Measurements from ENCODE around the gene SHE.
"Not testable (repeated sequence)": the region's sequence is repeated elsewhere in the genome, so short reads cannot be mapped to it uniquely, and the experiment has no call there.

SHE gene

DNA sequence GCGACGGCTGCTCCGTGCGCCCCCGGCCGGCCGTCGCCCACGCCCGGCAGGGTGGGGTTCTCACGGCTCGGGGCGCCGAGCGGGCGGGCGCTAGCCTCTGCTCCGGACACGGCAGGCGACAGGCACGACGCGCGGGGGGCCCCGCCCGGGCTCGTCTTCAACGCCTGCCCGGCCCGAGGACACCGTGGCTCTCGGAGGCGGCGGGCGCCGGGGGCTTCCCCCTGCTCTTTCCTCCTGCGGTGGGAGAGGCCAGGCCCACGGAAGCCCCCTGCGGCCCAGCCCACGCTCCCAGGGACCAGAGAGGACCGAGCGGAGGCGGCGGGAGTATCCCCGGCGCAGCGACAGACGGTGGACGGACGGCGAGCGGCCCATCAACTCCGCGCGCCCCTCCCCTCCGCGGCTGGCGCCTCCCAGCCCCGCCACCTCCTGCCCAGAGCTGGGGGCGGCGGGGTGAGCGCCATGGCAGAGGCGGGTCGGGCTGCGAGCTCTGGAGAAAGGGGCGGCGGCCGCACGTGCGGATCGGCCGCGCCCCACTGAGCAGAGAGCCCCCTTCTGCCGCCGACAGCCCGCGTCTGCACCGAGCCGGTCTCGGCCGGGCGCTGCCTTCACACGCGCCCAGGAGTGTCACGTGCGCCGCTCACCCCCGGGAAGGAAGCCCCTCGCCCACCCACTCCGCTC lies at the start of gene SHE, which contains the start of gene TDRD10:
TSS of gene SHE (minus strand) at position 347 of the 678 bp plus-strand sequence. CDS start 386 bp downstream, outside the sequence.
TSS of gene TDRD10 (plus strand) at position 154 of the 678 bp plus-strand sequence. CDS start 4,685 bp downstream, outside the sequence.
- DNase-seq, result peak; percentile 28

DNA sequence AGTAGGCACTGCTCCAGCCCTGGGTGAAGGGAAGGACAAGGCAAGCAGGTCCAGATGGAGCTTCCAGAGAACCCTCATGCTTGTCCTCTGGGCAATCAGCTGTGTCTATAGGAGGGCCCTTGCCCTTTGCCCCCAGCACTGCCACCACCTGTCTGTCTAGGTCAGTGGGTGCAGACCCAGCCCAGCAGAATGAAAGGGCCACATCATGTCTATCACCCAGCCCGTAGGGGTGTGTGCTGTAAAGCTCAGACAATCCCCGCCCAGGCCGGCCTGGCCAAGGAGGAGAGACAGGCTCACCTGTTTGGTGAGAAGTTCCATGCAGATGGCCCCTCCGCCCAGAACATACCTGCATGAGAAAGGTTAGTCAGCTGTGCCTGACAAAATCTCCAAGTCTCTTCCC lies 49.3 kb upstream of the SHE start:
- no peak for DNase-seq

- no peak for DNase-seq
Measured at GRCh38 chr1:154550657-154551056, 48.4 kb upstream of the SHE start.

- no peak for DNase-seq
Measured at GRCh38 chr1:154550070-154550469, 47.9 kb upstream of the SHE start.

DNA sequence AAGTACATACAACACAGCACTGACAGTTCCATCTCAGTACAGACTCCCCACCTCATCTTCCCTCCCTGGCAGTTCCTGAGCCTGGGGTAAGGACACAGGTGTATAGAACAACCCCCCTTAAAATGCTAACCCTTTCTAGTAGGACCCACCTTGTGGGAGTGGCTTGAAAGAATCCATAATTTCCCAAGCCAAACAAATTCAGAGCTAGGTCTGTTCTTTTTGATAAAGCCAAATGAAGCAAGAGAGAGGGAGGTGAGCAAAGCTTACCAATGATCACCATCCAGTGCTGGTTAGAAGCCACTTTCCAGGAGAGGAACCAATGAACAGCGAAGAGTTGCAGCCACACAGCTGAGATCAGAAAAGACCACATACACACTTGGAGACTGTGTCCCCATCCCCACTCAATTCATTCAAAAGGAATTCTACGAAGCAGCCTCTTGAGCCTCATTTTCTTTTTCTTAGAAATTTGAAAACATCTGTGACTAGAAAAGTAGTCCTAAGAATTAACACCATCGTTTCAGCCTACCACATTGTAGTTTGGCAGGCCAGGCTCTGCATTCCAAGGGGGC lies 47.1 kb upstream of the SHE start:
- no peak for DNase-seq

- DNase-seq, result no peak
Measured at GRCh38 chr1:154548028-154548427, 45.8 kb upstream of the SHE start.

DNA sequence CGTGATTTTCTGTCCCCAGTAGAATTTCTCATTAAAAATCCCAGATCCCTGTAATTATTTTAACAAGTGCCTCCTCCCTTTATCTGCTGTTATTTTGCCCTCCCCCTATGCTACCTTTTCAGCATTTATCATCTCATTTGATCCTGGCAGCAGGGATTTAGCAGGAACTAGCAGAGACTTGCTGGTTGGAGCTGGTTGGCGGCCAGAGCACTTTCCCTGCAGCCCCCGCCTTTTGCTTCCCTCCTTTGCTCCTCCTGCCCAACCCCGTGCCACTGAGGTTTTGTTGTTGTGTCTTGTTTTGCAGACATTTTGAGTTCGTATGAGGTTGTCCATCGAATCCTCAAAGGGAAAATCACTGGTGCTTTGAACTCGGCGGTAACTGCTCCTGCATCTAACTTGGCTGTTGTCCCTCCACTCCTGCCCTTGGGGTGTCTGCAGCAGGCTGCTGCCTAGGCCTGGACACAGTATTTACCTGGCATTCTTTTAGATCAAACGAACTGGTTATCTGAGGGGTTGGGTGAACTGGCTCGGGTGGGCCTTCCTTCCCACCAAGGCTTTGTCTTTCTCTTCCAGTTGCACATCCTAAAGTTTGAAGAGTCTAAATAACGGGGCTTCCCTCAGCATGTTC lies 45.0 kb upstream of the SHE start:
- DNase-seq, result no peak

DNA sequence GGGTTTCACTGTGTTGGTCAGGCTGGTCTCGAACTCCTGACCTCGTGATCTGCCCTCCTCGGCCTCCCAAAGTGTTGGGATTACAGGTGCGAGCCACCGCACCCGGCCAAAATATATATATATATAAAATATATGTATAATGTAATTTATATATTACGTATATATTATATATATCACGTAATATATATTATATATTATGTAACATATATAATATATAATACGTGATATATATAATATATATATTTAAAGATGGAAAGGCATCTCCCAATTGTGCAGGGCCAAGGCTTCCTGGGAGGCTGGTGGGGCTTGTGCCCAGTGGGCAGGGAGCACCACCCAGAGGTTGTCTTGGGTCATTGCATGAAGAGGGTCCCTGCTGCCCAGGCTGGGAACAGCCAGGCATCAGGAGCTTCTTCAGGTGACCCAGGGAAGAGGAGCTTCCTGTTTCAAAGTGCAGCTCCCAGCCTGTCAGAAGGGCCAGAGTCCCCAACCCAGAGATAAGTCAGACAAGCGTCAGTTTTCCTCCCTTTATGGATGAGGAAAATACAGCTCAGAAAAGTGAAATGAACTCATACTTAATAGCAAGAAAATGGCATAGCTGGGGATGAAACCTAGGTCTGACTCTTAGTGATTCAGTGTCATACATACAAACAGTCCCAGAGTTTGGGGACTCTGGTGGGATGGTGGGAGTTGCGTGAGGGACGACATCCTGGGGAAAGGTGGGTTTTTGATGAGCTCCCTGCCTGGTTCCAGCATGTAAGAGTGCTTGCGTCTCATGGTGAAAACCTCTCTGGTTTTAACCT lies 44.3 kb upstream of the SHE start:
- DNase-seq, result peak; percentile 91

DNA sequence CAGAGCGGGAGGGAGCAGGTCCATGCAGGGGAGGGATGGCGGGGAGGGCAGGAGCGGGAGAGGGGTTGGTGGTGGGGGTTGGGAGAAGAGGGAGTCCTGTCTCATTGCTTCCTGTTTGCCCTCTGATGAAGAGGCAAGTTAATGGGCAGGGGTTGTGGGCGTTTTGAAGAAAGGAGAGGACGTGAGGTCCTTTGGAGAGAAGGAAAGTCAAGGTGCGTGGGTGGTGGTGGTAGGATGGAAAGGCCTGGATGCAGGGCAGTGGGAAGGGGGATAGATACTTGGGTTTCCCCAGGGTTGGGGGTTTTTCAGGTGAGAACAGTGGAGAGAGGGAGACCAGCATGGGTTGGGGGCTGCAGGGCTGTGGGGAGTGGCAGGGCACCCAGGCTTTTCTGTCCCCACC lies 39.0 kb upstream of the SHE start:
- no peak for DNase-seq

DNA sequence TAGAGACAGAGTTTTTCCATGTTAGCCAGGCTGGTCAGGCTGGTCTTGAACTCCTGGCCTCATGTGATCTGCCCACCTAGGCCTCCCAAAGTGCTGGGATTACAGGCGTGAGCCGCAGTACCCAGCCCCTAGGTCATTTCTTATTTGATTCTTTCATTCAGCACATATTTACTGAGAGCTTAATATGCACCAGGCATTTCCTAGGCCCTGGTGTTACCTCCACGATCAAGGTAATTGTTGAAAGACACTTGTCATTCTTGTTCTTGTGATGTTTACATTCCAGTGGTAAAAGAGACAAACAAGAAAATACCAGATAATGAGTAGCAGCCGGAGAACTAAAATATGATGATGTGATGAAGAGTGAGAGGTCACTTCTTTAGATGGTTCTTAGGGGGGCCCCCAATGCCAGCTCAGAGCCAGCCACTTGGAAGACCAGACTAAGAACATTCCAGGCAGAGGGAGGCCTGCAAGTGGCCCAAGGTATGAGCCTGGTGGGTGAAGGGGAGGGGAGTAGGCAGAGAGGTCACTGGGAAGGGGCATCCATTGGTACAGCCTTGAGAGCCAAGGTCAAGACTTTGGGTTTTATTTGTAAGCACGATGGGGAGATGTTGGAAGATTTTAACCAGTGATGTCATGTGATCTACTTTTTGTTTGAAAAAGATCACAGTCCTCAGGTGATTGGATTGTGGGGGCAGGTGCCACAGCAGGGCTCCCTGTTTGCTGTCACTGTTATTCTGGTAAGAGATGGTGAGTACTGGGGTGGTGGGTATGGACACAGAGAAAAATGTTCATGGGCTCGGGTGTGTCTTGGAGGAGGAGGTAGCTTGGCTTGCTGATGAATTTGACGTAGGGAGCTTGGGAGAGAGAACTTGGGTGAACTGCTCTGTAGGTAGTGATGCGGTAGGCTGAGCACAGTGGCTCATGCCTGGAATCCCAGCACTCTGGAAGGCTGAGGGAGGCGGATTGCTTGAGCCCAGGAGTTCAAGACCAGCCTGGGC lies 37.6 kb upstream of the SHE start:
- peak; percentile 51 for DNase-seq

DNA sequence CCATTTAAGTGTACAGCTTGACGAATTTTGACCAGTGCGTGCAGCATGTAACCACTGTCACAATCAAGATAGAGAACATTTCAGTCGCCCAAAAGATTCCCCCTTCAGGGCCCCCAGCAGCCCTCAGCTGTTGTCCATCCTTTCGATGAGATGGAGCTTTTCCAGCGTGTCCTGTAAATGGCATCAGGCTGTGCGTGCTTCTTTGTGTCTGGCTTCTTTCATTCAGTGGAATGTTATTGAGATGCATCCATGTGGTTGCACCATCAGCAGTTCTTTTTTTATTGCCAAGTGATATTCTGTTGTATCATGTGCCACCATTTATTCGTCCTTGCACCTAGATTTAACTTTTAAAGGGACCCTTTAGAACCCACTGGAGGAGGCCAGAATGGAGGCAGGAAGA lies 34.4 kb upstream of the SHE start:
- DNase-seq, result no peak

DNA sequence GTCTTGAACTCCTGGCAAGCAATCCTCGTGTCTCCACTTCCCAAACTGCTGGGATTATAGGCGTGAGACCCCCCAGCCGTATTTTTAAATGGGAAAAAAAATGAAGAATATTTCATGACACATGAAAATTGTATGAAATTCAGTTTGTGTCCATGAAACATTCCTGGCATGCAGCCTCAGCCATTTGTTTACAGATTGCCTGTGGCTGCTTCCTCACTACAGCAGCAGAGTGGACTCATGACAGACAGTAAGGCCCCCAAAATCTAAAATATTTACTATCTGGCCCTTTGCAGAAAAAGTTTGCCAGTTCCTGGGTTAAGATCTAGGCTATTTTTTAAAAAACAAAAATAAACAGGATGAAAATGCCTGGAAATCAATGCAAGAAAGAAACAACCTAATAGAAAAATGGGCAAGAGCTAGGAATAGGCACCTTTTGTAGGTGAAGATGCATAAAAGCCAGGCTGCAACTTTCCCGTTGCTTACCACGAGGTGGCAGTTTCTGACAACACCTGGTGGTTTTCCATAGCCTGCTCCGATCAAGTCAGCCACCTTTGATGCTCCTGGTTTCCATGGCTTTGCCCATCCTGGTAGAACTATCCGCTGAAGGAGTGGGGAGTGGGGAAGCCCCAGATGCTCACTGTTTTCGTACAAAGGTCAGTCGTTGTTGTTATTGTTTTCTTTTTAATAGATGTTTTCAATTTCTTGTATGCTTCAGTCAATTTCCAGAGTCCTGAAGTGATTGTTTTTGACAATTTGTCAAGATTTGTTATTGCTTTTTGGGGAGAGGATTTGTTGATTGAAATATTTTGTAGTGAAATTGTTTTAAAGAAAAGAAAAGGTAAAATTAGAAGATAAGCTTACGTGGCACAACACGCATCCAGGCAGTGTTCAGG lies 32.0 kb upstream of the SHE start:
- peak; percentile 86 for DNase-seq

DNA sequence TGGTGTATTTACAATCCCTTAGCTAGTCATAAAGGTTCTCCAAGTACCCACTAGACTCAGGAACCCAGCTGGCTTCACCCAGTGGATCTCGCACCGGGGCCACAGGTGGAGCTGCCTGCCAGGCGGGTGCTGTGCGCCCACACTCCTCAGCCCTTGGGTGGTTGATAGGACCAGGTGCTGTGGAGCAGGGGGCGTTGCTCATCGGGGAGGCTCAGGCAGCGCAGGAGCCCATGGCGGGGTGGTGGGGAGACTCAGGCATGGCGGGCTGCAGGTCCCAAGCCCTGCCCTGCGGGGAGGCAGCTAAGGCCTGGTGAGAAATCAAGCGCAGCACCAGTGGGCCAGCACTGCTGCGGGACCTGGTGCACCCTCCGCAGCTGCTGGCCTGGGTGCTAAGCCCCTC lies 29.7 kb upstream of the SHE start:
- not testable (repeated sequence) for DNase-seq

- DNase-seq, result no peak
Measured at GRCh38 chr1:154529308-154529707, 27.1 kb upstream of the SHE start.

DNA sequence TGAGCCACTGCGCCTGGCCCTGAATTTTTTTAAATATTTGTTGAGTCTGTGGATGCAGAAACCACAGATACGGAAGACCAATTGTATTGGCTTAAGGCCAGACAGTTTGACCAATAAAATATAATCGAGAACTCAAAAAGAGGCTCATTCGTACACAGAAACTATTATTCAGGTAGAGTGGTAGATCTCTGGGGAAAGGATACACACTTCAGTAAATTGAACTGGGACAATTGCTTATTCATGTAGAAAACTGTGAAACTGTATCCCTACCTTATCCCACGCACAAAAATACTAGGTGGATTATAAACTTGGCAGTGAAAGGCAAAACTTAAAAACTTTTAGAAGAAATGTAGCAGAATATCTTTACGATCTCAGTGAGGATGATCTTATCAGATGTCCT lies 25.0 kb upstream of the SHE start:
- DNase-seq, result no peak

DNA sequence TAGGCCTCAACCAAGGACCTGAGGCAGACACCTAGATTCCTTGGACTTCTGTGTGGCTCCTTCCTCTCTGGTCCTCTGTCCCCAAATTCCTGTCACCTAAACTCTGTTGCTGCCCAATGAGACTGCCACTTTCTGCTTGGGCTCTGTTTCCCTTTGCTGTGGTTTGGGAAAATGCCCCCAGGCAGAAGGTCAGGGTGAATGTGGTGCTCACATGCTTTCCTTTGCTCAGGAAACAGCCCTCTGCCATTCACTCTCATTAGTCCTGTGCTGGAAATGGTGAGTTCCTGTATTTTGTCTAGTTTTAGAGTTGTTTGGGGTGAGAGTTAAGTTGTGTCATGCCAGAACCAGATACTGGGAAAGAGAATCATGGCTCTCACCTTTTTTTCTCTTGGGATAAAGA lies 22.7 kb upstream of the SHE start:
- DNase-seq, result no peak

GRCh38 chr1:154521695-154522094 lies 19.5 kb upstream of the SHE start:
- DNase-seq, result peak; percentile 57

DNA sequence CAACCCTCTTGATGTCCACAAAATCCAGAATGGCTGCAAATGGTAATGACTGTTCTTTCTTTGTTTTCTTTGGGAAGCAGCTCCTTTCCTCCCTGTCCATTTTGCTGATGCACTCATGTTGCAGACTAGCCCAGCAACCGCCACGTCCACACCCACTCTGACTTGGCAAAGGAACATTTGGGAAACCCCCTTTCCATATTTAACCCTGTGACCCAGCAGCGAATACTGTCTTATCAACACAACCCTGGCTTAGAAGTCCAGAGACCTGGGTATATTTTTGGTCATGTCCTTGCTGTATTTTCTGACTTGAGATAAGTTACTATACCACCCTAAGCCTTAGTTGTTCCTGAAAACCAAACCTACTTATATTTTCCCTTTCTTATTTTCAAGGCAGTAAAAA lies 18.1 kb upstream of the SHE start:
- DNase-seq, result no peak

DNA sequence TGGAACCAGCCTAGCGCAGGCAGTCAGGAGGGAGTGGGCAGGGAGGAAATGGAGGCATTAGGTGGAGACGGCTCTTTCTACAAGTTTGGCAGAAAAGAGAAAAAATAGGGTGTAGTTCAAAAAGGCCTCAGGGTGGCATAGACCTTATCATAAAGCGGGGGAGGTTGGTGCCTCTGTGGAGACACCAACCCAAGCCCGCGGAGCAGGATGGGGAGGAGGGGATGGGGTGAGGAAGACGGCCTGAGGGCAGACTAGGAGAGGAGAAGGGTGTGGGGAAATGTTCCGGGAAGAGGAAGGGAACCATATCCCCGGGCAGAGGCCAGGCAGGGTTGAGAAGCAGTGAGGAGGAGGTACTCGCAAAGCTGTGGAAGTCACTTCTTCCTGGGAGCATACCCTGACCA lies 17.4 kb upstream of the SHE start:
- DNase-seq, result no peak

DNA sequence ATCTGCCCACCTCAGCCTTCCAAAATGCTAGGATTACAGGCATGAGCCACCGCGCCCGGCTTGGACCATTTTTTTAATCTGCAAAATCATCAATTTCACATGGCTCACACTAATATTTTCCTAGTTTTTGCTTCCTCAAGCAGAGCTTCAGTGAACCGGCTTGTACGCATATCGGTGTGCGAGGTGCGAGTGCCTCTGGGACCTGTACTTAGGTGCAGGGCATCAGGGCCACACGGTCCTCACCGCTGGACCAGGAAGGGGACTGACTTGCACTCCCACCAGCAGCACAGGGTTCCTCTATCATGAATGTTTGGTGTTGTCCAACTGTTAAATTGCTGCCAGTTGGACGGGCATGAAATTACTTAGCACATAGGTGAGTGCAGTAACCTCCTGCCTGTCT lies 15.4 kb upstream of the SHE start:
- no peak for DNase-seq

GRCh38 chr1:154514066-154514553 lies 11.9 kb upstream of the SHE start:
- no peak for DNase-seq
